HG02798 (cell line): Measurements from ENCODE around the gene PARVB.
"Not testable (repeated sequence)": the region's sequence is repeated elsewhere in the genome, so short reads cannot be mapped to it uniquely, and the experiment has no call there.

Source experiments
- ATAC-seq: cut with Tn5 transposase; IDR thresholded peaks from one replicate; pipeline ENCODE4 v1.9.1; 2021; ENCODE audit warnings: mild to moderate bottlenecking; ENCODE audit not compliant: unreplicated experiment, poor library complexity

Gene PARVB

DNA sequence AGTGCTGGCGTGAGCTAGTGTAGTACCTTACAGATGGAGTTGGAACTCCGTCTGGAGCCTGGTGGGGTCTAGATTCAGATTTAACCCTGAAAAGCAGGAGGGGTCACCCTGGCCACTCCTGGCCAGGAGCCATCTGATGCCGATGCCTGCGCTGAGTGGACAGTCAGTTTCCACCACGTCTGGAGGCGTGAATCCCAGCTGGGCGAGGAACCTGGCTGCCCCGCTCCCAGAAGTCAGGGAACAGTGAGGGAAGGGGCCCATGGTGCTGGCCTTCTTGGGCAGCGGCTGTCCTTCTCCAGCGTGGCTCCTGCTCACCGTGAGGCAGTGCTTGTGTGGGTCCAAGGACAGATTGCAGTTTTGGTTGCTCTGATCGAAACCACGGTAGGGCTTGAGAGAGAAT, 76.3 kb downstream of the PARVB start:
- ATAC-seq, result no peak

DNA sequence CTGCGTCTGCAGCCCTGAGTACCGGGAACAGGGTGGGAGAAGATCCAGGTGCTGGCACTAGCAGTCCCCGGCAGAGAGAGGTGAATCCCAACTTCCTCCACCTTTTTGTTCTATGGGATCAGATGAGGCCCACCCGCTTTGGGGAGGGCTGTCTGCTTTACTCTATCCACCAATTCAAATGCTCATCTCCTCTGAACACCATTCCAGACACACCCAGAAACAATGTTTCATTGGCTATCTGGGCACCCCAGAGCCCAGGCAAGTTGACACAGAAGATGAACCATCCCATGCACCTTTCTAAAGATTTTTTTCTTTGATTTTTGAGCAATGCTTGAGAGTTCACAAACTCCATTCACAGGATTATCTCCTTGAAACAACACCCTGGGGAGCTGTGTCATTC, 78.0 kb downstream of the PARVB start:
- no peak for ATAC-seq

DNA sequence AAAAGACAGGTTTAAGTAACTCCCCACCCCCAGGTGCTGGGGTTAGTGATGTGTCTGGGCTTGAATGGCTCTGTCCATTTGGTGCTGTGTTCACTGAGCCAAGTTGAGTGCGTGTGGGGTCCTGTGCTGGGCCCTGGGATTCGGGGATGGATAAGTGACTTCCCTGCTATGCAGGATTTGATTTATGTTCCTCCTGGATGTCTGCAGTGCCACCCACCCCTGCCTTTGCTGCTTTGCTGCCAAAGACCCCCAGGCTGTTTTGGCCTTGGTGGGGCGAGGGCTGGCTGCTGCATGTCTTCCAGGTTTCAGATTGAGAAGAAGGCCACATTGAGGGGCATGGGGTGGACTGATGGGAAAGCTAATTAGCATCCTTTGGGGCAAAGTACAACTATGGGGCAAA, 78.8 kb downstream of the PARVB start:
- no peak for ATAC-seq

DNA sequence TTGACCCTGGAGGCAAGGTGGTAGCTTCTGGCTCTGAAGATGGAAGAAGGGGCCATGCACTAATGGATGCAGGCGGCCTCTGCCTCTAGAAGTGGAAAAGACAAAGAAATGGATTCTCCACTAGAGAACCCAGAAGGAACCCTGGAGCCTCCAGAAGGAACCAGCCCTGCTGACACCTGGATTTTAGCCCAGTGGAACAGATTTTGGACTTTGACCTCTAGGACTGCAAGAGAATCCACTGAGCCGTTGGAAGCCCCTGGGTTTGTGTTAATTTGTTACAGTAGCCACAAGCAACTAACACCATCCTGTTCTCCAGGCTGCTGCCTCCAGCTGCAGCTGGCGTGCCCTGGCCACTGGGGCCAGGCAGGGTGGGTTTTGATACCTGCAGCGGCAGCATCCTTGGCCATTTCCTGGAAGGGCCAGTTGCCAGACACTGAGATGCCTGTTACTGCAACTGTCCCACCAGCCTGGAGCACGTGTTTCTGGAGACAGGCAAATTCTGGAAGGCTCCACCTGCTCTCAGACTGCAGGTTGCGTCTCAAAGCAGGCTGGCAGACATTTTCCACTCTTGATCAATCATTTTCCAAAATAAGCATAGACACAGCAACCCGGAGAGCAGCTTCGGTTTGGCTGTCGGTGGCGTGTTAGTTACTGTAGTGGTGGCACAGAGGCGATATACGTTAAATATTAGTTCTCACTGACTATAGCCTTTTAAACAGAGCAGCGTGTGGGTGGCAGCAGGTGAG, 79.8 kb downstream of the PARVB start:
- no peak for ATAC-seq

DNA sequence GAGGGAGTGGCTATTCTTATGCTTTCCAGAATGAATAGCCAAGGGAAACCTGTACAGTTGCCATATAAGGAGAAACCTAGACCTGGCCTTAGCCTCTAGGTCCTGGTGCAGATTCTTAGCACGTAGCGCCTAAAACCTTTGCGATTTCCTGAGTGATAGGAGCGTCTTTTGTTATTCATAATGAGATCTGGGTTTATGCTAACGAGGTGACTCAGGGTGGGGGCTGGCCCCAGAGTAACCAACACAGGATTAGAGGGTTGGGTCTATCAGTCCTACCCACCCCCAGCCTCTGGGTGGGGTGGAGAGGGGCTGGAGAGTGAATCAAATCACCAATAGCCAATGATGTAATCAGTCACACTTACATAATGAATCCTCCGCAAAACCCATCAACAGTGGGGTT, 83.2 kb downstream of the PARVB start:
- ATAC-seq, result no peak

DNA sequence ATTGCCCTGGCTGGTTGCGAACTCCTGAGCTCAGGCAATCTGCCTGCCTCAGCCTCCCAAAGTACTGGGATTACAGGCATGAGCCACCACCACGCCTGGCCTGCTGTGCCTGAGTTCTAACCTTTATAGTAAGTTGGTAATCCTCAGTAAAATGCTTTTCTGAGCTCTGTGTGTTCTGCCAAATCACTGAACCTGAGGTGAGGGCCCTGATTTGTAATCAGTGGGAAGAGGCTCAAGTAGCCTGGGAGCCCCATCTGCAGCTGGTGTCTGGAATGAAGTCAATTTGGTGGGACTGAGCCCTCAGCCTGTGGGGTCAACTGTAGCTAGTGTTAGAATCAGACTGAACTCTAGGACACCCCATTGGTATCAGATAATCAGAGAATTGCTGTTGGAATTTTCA, 84.0 kb downstream of the PARVB start:
- ATAC-seq, result no peak

DNA sequence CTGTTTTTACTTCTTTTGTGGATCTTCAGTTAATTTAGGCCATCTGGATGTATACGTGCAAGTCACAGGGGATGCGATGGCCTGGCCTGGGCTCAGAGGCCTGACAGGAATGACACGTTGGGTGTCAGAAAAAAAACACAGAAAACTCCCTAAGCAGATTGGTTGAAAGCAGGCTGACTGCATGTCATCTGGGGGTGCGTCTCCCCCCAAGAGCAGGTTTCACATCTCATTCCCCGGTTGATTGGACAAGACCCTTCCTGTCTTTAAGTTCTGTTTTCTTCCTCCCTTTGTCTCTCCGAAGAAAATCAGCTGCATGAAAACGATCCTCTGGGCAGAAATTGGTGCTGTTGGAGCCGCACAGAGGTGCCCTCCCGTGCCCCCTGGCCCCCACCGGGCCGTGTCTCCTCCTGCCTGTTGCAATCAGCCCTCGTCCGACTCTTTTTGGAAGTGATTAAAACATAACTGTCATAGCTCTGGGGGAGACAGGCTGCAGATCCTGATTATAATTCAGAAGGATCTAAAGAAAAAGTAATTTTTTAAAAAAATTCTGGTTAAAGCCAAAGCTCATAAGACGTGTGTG, 84.8 kb downstream of the PARVB start:
- no peak for ATAC-seq

DNA sequence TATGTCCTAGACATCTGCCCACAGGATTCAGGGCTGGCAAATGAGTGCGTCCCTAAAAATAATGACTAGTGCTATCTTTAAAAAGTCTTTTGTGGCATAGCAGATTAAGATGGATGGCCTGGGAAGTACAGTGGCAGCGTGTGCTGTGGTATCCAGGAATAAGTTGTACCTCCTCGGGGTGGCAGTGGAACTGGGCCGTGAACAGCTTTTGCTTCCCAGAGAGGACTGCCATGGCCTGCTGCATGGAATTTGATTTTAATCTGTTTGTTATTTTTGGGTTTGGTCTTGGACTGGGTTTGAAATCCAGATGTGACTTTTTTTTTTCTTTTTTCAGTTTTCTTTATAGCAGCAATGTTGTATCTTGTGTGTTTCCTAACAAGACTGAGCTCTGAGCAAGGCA, 85.3 kb downstream of the PARVB start:
- no peak for ATAC-seq

DNA sequence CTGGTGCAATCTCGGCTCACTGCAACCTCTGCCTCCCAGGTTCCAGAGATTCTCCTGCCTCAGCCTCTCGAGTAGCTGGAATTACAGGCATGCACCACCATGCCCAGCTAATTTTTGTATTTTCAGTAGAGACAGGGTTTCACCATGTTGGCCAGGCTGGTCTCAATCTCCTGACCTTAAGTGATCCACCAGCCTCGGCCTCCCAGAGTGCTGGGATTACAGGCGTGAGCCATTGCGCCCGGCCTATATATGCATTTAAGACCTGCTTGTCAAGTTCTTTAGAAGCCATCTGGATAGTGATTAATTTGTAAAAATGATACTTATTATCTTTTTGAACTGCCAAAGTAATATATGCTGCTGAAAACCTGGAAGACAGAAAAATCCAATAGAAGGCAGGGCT, 86.6 kb downstream of the PARVB start:
- not testable (repeated sequence) for ATAC-seq

DNA sequence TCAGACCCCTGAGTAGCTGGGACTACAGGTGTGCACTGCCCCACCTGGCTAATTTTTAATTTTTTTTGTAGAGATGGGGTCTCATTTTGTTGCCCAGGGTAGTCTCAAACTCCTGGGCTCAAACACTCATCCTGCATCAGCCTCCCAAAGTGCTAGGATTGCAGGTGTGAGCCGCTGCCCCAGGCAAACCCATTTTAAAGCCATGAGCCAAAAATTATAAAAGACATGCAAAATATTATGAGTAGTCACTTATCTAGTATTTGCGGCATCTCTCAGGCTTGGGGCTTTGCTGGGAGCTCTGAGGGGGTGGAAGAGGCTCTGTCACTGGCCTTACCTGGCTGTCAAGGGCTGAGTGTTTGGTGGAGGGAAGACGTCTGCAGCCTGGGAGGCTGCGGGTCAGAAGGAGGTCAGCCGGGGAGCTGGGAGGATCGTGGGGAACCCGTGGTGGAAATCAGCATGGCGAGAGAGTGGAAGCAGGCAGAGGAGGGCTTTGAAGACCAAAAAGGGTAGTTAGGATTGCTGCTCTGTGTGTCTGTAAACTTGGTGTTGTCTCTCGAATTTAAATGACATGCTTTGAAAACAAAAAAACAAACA, 87.6 kb downstream of the PARVB start:
- no peak for ATAC-seq

DNA sequence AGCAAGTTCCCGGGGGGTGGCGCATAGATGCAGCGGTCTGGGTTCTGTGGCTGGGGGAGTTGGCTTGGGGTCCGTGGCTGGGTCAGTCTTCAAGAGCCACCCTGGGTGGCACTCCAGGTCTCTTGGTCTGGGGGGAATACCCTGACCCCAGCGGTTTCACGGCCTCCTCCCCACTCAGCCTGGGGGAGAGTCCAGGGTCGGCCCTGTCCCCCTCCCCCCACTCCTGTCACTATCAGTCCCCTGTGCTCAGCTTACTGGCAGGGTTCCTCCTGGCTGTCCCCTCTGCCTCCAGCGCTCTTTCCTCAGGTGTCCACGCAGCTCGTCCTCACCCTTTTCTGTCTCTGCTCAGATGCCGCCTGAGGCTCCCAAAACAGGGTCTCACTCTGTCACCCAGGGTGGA, 88.1 kb downstream of the PARVB start:
- ATAC-seq, result no peak

DNA sequence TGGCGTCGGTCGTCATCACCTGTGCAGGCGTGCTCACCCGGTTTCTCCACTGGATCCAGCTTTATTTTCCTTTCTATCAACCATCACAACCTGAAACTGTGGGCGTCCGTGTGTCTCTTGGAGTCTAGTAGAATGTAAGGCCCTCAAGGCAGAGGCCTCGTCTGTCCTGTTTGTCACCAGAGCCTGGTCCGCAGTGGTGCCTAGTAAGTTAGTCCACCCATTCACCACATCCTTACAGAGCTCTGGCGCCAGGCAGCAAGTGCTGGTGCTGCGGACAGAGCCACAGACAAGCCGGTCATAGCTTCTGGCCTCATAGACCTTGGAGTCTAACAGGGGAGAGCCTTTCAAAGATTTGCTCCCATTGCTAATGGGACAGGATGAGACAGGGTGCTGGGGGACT, 92.2 kb downstream of the PARVB start:
- ATAC-seq, result no peak

DNA sequence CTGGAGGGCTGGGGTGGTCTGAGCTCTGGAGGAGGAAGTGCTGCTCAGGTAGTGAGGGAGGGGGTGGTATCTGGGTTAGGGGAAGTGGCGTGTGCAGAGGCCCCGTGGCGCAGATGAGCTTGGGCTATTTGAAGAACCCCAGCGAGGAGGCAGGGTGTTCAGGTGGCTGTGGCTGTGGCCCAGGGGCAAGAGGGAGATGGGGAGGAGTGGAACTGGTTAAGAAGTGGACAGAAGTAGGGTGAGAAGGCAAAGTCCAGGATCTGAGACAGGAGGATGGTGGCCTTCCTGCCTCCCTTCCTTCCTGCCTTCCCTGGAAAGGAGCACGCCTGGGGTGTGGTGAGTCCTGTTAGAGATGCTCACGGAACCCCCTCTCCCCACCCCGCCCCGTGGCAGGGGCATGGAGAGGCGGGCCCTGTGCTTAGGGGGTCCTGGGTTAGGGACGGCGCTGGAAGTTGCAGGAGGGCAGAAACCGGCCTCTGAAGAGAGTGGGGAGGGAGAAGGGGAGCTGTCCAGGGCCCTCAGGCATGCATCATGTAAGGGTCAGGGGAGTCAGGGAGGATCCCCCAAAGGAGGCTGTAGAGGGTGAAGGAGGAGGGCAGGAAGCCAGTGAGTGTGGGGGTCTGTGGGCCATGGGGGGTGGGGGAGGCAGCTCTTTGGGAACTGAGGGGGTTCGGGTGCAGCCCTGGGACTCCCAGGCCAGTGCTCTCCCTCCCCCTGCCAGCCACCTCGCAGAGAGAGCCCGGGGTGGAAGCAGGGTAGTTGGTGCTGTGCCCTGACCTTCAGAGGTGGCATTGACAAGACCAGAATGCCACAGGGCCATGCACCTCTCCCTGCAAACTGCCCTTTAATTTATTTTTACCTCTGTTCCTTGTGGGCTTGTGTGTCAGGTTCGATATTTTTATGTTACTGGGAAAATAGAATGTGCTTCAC, 92.9 kb downstream of the PARVB start:
- ATAC-seq, result no peak

DNA sequence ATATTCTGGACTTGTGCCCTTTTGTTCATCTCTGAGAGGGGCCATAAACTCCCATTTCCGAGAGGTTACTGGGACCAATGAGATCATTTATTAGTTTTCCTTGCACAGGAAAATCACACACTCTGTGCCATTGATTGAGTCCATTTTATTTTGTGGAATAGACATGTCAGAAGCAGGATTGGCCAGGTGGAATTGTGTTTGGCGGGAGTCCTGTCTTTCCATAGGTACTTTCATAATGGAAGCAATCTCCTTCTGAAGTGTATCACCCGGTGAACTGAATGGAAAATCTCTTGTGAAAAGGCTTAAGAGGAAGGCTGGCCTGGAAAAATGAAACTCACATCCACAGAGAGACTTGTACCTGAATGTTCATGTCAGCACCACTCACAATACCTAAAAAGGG, 93.6 kb downstream of the PARVB start:
- ATAC-seq, result no peak

DNA sequence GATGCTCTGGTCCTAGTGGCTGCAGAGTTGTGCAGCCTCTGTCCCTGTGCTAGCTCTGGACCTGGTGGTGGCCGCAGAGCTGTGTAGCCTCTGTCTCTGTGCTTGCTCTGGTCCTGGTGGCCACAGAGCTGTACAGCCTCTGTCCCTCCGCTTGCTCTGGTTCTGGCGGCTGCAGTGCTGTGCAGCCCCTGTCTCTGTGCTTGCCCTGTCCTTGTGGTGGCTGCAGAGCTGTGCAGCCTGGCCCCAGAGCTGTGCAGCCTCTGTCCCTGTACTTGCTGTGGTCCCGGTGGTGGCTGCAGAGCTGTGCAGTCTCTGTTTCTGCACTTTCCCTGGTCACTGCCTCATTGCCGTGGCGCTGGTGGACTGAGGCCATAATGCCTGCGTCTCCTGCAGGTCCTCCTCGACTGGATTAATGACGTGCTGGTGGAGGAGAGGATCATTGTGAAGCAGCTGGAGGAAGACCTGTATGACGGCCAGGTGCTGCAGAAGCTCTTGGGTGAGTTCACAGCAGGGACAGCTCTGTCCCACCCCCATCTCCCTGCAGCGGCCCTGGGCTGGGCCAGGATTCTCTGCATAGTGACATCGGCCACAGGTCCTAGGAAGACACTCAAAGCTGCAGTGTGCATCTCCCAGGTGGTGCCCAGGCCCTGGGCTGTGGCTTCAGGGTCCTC, 94.7 kb downstream of the PARVB start:
- no peak for ATAC-seq

DNA sequence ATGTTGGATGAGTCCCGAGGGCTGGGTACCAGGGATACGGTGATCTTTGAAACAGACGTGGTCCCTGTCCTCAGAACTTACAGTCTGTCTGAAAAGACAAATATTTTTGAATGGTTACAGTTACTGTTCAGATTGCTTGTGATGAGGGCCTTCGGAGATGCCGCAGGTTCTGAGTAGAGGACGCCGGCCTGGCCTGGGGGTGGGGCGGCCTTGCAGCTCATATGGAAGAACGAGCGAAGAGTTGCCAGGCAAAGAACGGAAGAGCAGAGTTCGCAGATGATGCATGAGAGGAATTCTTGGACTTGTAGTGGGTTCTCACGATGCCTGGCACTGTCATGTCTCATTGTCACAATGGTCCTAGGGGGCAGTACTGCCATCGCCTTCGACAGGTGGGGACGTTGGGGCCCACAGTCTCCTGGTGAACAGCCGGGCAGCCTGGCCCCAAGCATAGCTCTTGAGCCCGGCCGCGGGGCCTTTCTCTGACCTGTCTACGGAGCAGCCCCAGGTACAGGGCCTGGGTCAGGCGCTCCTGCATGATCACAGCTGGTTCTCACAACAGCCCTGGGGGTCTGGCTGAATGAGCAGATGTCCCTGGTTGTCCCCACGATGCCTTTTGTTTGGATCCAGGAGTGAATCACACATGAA, 95.7 kb downstream of the PARVB start:
- no peak for ATAC-seq

DNA sequence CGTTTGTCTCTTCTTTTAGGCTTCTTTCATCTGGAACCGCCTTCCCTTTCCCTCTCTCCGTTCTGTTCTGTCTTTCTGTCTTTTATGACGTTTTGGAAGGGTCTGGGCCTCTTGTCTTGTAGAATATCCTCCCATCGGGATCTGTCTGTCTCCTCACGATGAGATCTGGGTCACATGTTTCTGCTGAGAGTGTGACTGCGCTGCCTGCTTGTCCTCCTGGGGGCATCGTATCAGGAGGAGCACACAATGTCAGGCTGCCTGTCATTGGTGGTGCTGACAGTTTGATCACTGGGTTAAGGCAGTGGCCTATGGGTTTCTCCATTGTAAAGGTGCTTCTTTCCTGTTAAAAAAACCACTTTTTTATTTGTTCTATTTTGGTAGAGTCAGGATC, 96.2 kb downstream of the PARVB start:
- ATAC-seq, result no peak

DNA sequence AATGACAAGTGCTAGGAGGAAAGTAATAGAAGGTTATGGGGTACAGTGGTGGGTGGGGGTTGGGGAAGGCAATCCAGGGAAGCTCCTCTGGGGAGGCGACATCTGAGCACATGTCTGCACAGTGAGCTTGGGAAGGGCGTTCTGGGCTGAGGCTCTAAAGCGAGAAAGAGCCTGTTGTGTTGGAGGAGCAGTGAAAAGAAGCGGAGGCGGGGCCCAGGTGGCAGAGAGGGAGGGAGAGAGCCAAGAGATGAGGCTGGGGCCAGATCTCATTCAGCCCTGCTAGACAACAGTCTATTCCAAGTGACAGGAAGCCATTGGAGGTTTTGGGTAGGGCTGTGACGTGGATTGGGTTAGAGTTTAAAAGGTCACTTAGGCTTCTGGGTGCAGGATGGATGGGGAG, 101.3 kb downstream of the PARVB start:
- ATAC-seq, result no peak

DNA sequence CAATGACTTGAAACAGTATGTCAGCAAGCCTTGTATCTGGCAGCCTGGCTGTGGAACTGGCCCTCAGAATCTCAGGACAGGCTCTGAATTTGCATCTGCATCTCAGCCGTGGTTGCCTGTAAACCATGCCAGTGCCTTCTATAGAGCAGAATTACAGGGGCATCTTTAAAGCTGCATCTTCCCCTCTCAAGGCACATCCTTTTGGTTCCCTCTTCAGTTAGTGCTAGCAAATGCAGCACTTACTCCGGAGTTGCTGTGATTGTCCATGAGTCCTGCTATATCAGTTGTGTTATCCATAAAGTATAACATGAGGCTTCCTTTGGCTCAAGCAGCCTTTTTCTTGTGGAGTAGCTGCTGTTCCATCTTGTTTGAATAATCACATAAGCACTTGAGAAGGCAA, 102.7 kb downstream of the PARVB start:
- no peak for ATAC-seq

DNA sequence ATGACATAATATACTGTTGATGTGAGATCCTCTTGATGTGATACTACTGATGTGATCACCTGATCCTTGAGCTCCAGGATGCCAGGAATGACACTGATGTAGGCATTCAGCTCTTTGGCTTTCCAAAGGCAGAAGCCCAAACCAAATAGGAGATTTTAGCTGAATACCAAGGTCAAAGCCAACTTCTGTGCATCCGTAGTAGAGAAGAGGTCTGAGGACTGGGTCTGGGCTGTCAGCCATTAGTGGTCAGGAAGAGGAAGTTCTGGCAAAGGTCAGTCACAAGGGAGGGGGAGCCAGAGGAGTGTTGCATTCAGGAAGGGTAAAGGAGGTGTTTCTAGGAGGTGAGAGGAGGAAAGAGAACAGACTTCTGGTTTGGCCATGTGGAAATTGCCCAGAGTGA, 103.3 kb downstream of the PARVB start:
- no peak for ATAC-seq
